ENCODE data around the gene LHFPL6. TPM values are rescaled to one million over a fixed set of nuclear protein-coding genes. Genes with fewer than 3 reads are reported as not detected.

LHFPL6 gene
- total and polyA plus RNA-seq, 2 experiments from 2014 or later: 12.1 to 14.1 TPM

DNA sequence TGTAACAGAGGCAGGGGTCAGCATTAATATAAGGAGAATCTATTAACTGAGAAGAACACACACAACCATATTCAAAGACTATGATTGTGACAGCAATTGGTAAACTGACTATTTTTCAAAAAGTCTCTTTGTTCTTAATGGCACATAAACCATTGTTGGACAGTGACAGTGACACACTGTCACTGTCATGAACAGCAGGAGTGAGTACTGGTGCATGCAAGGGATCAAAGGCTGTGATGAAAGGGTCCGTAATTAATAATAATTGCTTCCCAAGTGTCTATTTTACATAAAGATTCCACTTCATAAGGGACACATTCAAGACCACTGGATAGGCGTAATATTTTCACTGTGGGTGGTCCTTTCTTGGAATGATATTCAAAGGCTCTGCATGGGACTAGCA, 50.7 kb downstream of the LHFPL6 start:
- no peaks in the 10 kb centered on the region for H3K36me3 ChIP-seq (replicated peaks; ENCODE audit: insufficient read depth, low read depth)
- no peak overlapping the region for H3K27ac ChIP-seq
- 89% methylated on average over 2 of the region's 2 CpGs for WGBS (ENCODE audit: low lambda C conversion rate, missing lambda C conversion rate)
- no peaks in the 10 kb centered on the region for H3K27me3 ChIP-seq
- H2AFZ ChIP-seq: no peak overlapping the region
- no peaks in the 10 kb centered on the region for H4K20me1 ChIP-seq (ENCODE audit: insufficient read depth, poor library complexity, severe bottlenecking)
- no peak for DNase-seq (ENCODE audit: low spot score)
- no peaks in the 10 kb centered on the region for H3K4me1 ChIP-seq (ENCODE audit: insufficient read depth)
- no peak overlapping the region for H3K4me2 ChIP-seq
- H3K79me2 ChIP-seq: no peaks in the 10 kb centered on the region
- no peak overlapping the region for H3K4me3 ChIP-seq
- no peaks in the 10 kb centered on the region for H3K9me2 ChIP-seq (replicated peaks; ENCODE audit: insufficient read depth)
- no peaks in the 10 kb centered on the region for H3K9me3 ChIP-seq (ENCODE audit: low read depth)
- TF ChIP-seq EZH2 (IDR thresholded peaks at IDR 0.05; ENCODE audit: borderline replicate concordance): no peak
- no peak for TF ChIP-seq EZH2phosphoT487 (IDR thresholded peaks at IDR 0.05; ENCODE audit: low read depth, severe bottlenecking, unreplicated experiment)
- TF ChIP-seq, protein P1, sequence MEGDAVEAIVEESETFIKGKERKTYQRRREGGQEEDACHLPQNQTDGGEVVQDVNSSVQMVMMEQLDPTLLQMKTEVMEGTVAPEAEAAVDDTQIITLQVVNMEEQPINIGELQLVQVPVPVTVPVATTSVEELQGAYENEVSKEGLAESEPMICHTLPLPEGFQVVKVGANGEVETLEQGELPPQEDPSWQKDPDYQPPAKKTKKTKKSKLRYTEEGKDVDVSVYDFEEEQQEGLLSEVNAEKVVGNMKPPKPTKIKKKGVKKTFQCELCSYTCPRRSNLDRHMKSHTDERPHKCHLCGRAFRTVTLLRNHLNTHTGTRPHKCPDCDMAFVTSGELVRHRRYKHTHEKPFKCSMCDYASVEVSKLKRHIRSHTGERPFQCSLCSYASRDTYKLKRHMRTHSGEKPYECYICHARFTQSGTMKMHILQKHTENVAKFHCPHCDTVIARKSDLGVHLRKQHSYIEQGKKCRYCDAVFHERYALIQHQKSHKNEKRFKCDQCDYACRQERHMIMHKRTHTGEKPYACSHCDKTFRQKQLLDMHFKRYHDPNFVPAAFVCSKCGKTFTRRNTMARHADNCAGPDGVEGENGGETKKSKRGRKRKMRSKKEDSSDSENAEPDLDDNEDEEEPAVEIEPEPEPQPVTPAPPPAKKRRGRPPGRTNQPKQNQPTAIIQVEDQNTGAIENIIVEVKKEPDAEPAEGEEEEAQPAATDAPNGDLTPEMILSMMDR (IDR thresholded peaks at IDR 0.05; ENCODE audit: poor library complexity): no peak

DNA sequence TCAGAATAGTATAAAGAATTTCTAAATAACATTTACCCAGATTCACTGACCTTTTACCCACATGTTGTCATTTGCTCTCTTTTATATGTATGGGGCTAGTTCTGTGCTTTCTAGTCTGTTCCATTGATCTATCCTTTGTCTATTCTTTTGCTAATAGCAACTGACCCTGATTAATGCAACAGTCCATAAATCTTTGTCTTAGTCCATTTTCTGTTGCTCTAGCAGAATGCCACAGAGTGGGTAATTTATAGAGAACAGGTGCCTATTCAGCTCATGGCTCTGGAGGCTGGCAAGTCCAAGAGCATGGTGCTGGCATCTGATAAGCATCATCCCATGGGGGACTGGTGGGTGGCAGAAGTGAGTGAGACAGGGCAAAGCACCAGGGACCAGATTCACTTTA, 52.1 kb downstream of the LHFPL6 start:
- no peaks in the 10 kb centered on the region for H3K79me2 ChIP-seq
- H3K9me3 ChIP-seq (ENCODE audit: low read depth): no peaks in the 10 kb centered on the region
- DNase-seq (ENCODE audit: low spot score): no peak
- H2AFZ ChIP-seq: no peak overlapping the region
- H3K9me2 ChIP-seq (replicated peaks; ENCODE audit: insufficient read depth): no peaks in the 10 kb centered on the region
- H3K27ac ChIP-seq: no peak overlapping the region
- no peaks in the 10 kb centered on the region for H3K36me3 ChIP-seq (replicated peaks; ENCODE audit: insufficient read depth, low read depth)
- no peak for TF ChIP-seq EZH2phosphoT487 (IDR thresholded peaks at IDR 0.05; ENCODE audit: low read depth, severe bottlenecking, unreplicated experiment)
- TF ChIP-seq, protein P1 (IDR thresholded peaks at IDR 0.05; ENCODE audit: poor library complexity): no peak
- no peak for TF ChIP-seq EZH2 (IDR thresholded peaks at IDR 0.05; ENCODE audit: borderline replicate concordance)
- no peaks in the 10 kb centered on the region for H3K4me1 ChIP-seq (ENCODE audit: insufficient read depth)
- H3K4me2 ChIP-seq: no peak overlapping the region
- H3K4me3 ChIP-seq: no peak overlapping the region
- H3K27me3 ChIP-seq: no peaks in the 10 kb centered on the region
- no peaks in the 10 kb centered on the region for H4K20me1 ChIP-seq (ENCODE audit: insufficient read depth, poor library complexity, severe bottlenecking)

DNA sequence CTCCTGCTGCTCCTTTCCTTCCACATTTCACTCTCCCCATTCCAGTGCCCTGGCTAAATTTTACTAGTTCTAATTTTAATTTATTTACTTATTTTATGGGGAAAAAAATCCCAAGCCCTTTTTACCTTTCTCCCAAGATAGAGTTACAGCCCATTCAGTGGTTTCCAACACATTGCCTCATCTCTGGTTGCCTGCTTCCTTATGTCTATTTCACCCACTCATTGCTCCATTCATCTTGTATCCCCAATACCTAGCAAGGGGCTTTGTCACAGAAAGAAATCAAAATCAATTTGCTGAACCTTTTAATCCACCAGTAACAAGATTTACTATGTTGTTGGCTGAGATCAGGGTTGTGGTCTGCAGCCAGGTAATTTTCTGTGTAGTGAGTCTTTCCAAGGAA, 55.9 kb downstream of the LHFPL6 start:
- Histone ChIP-seq H3K27ac (no peak overlapping the region), H3K4me1 (ENCODE audit: insufficient read depth) (no peaks in the 10 kb centered on the region), H2AFZ (no peak overlapping the region), H3K9me3 (ENCODE audit: low read depth) (no peaks in the 10 kb centered on the region), H3K36me3 (replicated peaks; ENCODE audit: insufficient read depth, low read depth) (no peaks in the 10 kb centered on the region), H3K27me3 (no peaks in the 10 kb centered on the region), H3K4me3 (no peak overlapping the region), H3K9me2 (replicated peaks; ENCODE audit: insufficient read depth) (no peaks in the 10 kb centered on the region), H3K4me2 (no peak overlapping the region), H3K79me2 (no peaks in the 10 kb centered on the region), H4K20me1 (ENCODE audit: insufficient read depth, poor library complexity, severe bottlenecking) (no peaks in the 10 kb centered on the region)
- TF ChIP-seq EZH2phosphoT487 (IDR thresholded peaks at IDR 0.05; ENCODE audit: low read depth, severe bottlenecking, unreplicated experiment): no peak
- no peak for DNase-seq (ENCODE audit: low spot score)

DNA sequence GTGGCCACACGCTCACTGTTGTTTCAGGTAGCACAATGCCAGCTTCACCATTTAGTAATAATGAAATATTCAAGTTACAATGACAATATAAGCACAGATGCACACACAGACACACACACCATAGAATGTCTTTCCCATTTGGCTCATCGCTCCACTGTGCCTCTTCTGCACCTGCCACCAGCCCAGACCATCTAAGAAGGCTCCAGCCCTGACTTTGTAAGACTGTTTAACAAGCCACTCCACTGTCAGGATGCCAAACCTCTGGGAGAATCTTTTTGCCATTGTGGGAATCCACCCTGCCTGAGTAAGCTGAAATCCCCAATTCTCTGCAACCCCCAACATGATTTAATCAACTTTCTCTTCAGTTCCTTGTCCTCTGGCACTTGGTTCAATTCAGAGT, 60.6 kb downstream of the LHFPL6 start:
- no peak for TF ChIP-seq EZH2phosphoT487 (IDR thresholded peaks at IDR 0.05; ENCODE audit: low read depth, severe bottlenecking, unreplicated experiment)
- TF ChIP-seq, protein P1 (IDR thresholded peaks at IDR 0.05; ENCODE audit: poor library complexity): no peak
- no peak for TF ChIP-seq EZH2 (IDR thresholded peaks at IDR 0.05; ENCODE audit: borderline replicate concordance)
- Histone ChIP-seq H3K9me3 (ENCODE audit: low read depth) (no peaks in the 10 kb centered on the region), H3K4me1 (ENCODE audit: insufficient read depth) (peaks cover 3% of the 10 kb centered on the region), H3K9me2 (replicated peaks; ENCODE audit: insufficient read depth) (no peaks in the 10 kb centered on the region), H3K27ac (no peak overlapping the region), H3K79me2 (no peaks in the 10 kb centered on the region), H3K4me2 (no peak overlapping the region), H2AFZ (no peak overlapping the region), H3K36me3 (replicated peaks; ENCODE audit: insufficient read depth, low read depth) (no peaks in the 10 kb centered on the region), H4K20me1 (ENCODE audit: insufficient read depth, poor library complexity, severe bottlenecking) (no peaks in the 10 kb centered on the region), H3K27me3 (no peaks in the 10 kb centered on the region), H3K4me3 (no peak overlapping the region)
- DNase-seq (ENCODE audit: low spot score): no peak
- WGBS (ENCODE audit: low lambda C conversion rate, missing lambda C conversion rate): 99% methylated on average over 2 of the region's 2 CpGs

Measured in hepatocyte (in vitro differentiated cells).